ENCODE data around the gene SEMA6A. TPM values are rescaled to one million over a fixed set of nuclear protein-coding genes. Genes with fewer than 3 reads are reported as not detected.
A peak's percentile ranks its signal among the peaks of the same experiment; 100 is the strongest.

The SEMA6A gene
- total RNA-seq, 2 donors from 2014 or later, result 79.6 to 328 TPM

- Mint-ChIP-seq H3K4me3 (no peak overlapping the region), H3K27ac (no peak overlapping the region), H3K36me3 (ENCODE audit: low read depth) (peaks cover 80% of the 10 kb centered on the region), H3K9me3 (no peaks in the 10 kb centered on the region), H3K4me1 (peaks cover 42% of the 10 kb centered on the region), H3K27me3 (ENCODE audit: insufficient read depth) (no peaks in the 10 kb centered on the region)
- DNase-seq, result peak; percentile 42
- peaks cover 61% of the 10 kb centered on the region for H3K36me3 ChIP-seq (ENCODE audit: control insufficient read depth, insufficient read depth, low read length)
- H3K9ac ChIP-seq (ENCODE audit: extremely low read depth, low read length, poor library complexity, severe bottlenecking), result no peak overlapping the region
- H3K27me3 ChIP-seq (ENCODE audit: control insufficient read depth, insufficient read depth, low read length, poor library complexity, severe bottlenecking), result no peaks in the 10 kb centered on the region
- WGBS, 2 experiments (ENCODE audit: insufficient coverage in 1 of 2, insufficient read length in 1 of 2), result 80 to 86% methylated on average over 1 to 4 of the region's 4 CpGs
- H3K4me3 ChIP-seq (ENCODE audit: low read length), result no peak overlapping the region
- H3K27ac ChIP-seq (ENCODE audit: low read depth, low read length), result peak overlapping the region; percentile 8
- no peak for TF ChIP-seq CTCF (conservative IDR thresholded peaks at IDR 0.05)
- H3K9me3 ChIP-seq (ENCODE audit: control insufficient read depth, low read length), result no peaks in the 10 kb centered on the region
- H3K4me1 ChIP-seq (ENCODE audit: control insufficient read depth, insufficient read depth, low read length), result peaks cover 4% of the 10 kb centered on the region
Observed at GRCh38 chr5:116498503-116499048, 76.0 kb downstream of the SEMA6A start.

GRCh38 chr5:116497631-116498030, 77.0 kb downstream of the SEMA6A start:
- WGBS, 2 experiments (ENCODE audit: insufficient coverage in 1 of 2, insufficient read length in 1 of 2), result 97 to 100% methylated on average over 4 to 5 of the region's 5 CpGs
- Mint-ChIP-seq H3K4me3 (no peak overlapping the region), H3K27ac (no peak overlapping the region), H3K27me3 (ENCODE audit: insufficient read depth) (no peaks in the 10 kb centered on the region), H3K9me3 (no peaks in the 10 kb centered on the region), H3K36me3 (ENCODE audit: low read depth) (peaks cover 76% of the 10 kb centered on the region), H3K4me1 (peaks cover 41% of the 10 kb centered on the region)
- no peak for DNase-seq
- Histone ChIP-seq H3K4me3 (ENCODE audit: low read length) (no peak overlapping the region), H3K27me3 (ENCODE audit: control insufficient read depth, insufficient read depth, low read length, poor library complexity, severe bottlenecking) (no peaks in the 10 kb centered on the region), H3K4me1 (ENCODE audit: control insufficient read depth, insufficient read depth, low read length) (peaks cover 10% of the 10 kb centered on the region), H3K9me3 (ENCODE audit: control insufficient read depth, low read length) (no peaks in the 10 kb centered on the region), H3K36me3 (ENCODE audit: control insufficient read depth, insufficient read depth, low read length) (peaks cover 61% of the 10 kb centered on the region), H3K9ac (ENCODE audit: extremely low read depth, low read length, poor library complexity, severe bottlenecking) (no peak overlapping the region), H3K27ac (ENCODE audit: low read depth, low read length) (peak overlapping the region; percentile 69)
- no peak for TF ChIP-seq CTCF (conservative IDR thresholded peaks at IDR 0.05)

DNA sequence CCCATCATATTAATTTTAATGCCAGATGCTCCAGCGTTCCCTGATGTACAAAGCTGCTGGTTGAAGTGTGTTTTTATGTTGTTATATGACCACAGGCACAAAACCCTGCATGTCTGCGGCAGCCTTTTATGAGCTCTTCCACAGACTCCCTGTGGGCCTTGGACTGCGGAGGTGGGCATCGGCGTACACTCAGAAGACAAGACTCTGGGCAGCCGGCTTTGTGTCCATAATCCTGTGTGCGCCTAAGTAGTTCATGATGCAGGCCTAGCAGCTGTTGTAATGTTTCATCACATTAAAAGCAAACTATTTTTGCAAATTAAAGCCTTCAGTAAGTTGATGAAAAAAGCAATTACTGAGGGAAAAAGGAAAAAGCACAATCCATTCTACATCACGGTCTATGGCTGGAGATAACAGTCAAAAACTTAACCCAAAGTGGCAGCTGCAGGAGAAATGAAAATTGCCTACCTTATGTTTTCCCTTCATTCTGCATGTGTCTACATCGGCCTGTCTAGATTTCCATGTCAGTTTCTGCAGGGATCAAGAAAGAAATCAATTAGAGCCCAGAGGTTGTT, 78.8 kb downstream of the SEMA6A start:
- DNase-seq, result peak; percentile 33
- Histone ChIP-seq H3K27me3 (ENCODE audit: control insufficient read depth, insufficient read depth, low read length, poor library complexity, severe bottlenecking) (no peaks in the 10 kb centered on the region), H3K36me3 (ENCODE audit: control insufficient read depth, insufficient read depth, low read length) (peaks cover 49% of the 10 kb centered on the region), H3K4me3 (ENCODE audit: low read length) (no peak overlapping the region), H3K4me1 (ENCODE audit: control insufficient read depth, insufficient read depth, low read length) (peaks cover 13% of the 10 kb centered on the region), H3K9ac (ENCODE audit: extremely low read depth, low read length, poor library complexity, severe bottlenecking) (no peak overlapping the region), H3K27ac (ENCODE audit: low read depth, low read length) (no peak overlapping the region), H3K9me3 (ENCODE audit: control insufficient read depth, low read length) (no peaks in the 10 kb centered on the region)
- peaks cover 76% of the 10 kb centered on the region for H3K36me3 Mint-ChIP-seq (ENCODE audit: low read depth)
- H3K4me1 Mint-ChIP-seq, result peaks cover 47% of the 10 kb centered on the region
- H3K9me3 Mint-ChIP-seq, result no peaks in the 10 kb centered on the region
- H3K27me3 Mint-ChIP-seq (ENCODE audit: insufficient read depth), result no peaks in the 10 kb centered on the region
- no peak for TF ChIP-seq CTCF (conservative IDR thresholded peaks at IDR 0.05)
- WGBS, 2 experiments (ENCODE audit: insufficient coverage in 1 of 2, insufficient read length in 1 of 2), result 95 to 96% methylated on average over 8 to 9 of the region's 9 CpGs
- no peak overlapping the region for H3K4me3 Mint-ChIP-seq
- no peak overlapping the region for H3K27ac Mint-ChIP-seq
